PC-3 (cell line): ENCODE measurements around the gene OPHN1. TPM values are rescaled to one million over a fixed set of nuclear protein-coding genes. Genes with fewer than 3 reads are reported as not detected.

Experiments
- ATAC-seq: fragments of 200-7000 bp; cut with Tn5 transposase; 2 replicates; pipeline ENCODE4 v1.9.1; 2020; ENCODE audit warnings: mild to moderate bottlenecking, moderate library complexity
- BruUV-seq: library from RNA; stranded (reverse); fragments of 400-500 nt; replicated peaks from 2 replicates; lab custom pipeline; 2021; lab: Mats Ljungman, UMichigan
- CTCF ChIA-PET: fragments of 300-600 bp; sonication (Branson Sonifier 250); formaldehyde crosslinking; loops from one replicate; lab custom pipeline; 2022; ENCODE audit warnings: antibody characterized with exemption; lab: Charles Lee
- POLR2A ChIA-PET: fragments of 300-600 bp; sonication (Branson Sonifier 250); formaldehyde crosslinking; loops from one replicate; lab custom pipeline; 2022; ENCODE audit warnings: antibody characterized with exemption; ENCODE audit not compliant: unreplicated experiment; lab: Charles Lee
- DNase-seq: peaks from one replicate; pipeline ENCODE4 v3.0.0-alpha.2; 2015
- H2AFZ ChIP-seq: fragments of 300-600 bp; sonication (generic); 2 replicates; pipeline ENCODE4 v1.6.0; 2016; ENCODE audit warnings: antibody characterized with exemption, low read length
- H3F3A ChIP-seq: fragments of 300-600 bp; sonication (generic); one replicate; pipeline ENCODE4 v1.6.0; 2017; ENCODE audit warnings: antibody characterized with exemption, low read length, control low read depth, mild to moderate bottlenecking; ENCODE audit not compliant: unreplicated experiment
- H3K27ac ChIP-seq: fragments of 300-600 bp; sonication (generic); 2 replicates; pipeline ENCODE4 v1.5.1; 2016; ENCODE audit warnings: mild to moderate bottlenecking, low read length
- H3K27me3 ChIP-seq: fragments of 300-600 bp; sonication (generic); 2 replicates; pipeline ENCODE4 v1.6.1; 2016; ENCODE audit warnings: low read length, mixed read lengths
- H3K36me3 ChIP-seq: fragments of 300-600 bp; sonication (generic); 2 replicates; pipeline ENCODE4 v1.6.1; 2016; ENCODE audit warnings: low read depth, mixed run types, low read length, mixed read lengths
- H3K4me1 ChIP-seq: fragments of 300-600 bp; sonication (generic); 2 replicates; pipeline ENCODE4 v1.5.1; 2016; ENCODE audit warnings: low read length; ENCODE audit not compliant: insufficient read depth
- H3K4me2 ChIP-seq: fragments of 300-600 bp; sonication (generic); 2 replicates; pipeline ENCODE4 v1.6.0; 2016; ENCODE audit warnings: low read length
- H3K4me3 ChIP-seq: fragments of 300-600 bp; sonication (generic); 2 replicates; pipeline ENCODE4 v1.5.1; 2016; ENCODE audit warnings: mild to moderate bottlenecking, low read length, mixed read lengths
- H3K79me2 ChIP-seq: fragments of 300-600 bp; sonication (generic); 2 replicates; pipeline ENCODE4 v1.6.1; 2017; ENCODE audit warnings: low read length, mixed read lengths
- H3K9ac ChIP-seq: fragments of 300-600 bp; sonication (generic); 2 replicates; pipeline ENCODE4 v1.6.0; 2016; ENCODE audit warnings: mild to moderate bottlenecking, low read length
- H3K9me2 ChIP-seq: fragments of 300-600 bp; sonication (generic); replicated peaks from 2 replicates; pipeline ENCODE4 v1.6.1; 2016; ENCODE audit warnings: mixed run types, low read length, mixed read lengths
- H3K9me3 ChIP-seq: fragments of 300-600 bp; sonication (generic); 2 replicates; pipeline ENCODE4 v1.6.1; 2016; ENCODE audit warnings: low read length, mixed read lengths
- H4K20me1 ChIP-seq: fragments of 300-600 bp; sonication (generic); 2 replicates; pipeline ENCODE4 v1.6.1; 2016; ENCODE audit warnings: low read length, mixed read lengths
- CTCF ChIP-seq: fragments of 300-600 bp; sonication (generic); conservative IDR thresholded peaks from 2 replicates; pipeline ENCODE4 v1.5.1; 2017; ENCODE audit warnings: antibody characterized with exemption, low read depth, mild to moderate bottlenecking, low read length
- EZH2 ChIP-seq: fragments of 300-600 bp; sonication (generic); IDR thresholded peaks from one replicate; pipeline ENCODE4 v1.6.1; 2017; ENCODE audit warnings: antibody characterized with exemption, mild to moderate bottlenecking, low read length; ENCODE audit not compliant: unreplicated experiment
- EZH2phosphoT487 ChIP-seq: fragments of 300-600 bp; sonication (generic); IDR thresholded peaks from 2 replicates; pipeline ENCODE4 v1.6.1; 2018; ENCODE audit warnings: mild to moderate bottlenecking, antibody characterized with exemption, low read length, borderline replicate concordance
- intact Hi-C: fragments of 100-400 bp; cut with micrococcal nuclease; formaldehyde crosslinking; loops from 2 replicates; pipeline ENCODE4 v1.9.0; 2023
- total RNA-seq: library from RNA; depleted of rRNA; stranded (reverse); fragments of >200 nt; gene quantifications from 2 replicates; pipeline ENCODE4 v1.2.3, GENCODE V29; 2014

Gene OPHN1
- total RNA-seq, 1 experiment from 2014 or later = 6.0 TPM

- Histone ChIP-seq H3K4me3 (no peak overlapping the region), H3K36me3 (no peaks in the 10 kb centered on the region), H3K4me1 (peaks cover 8% of the 10 kb centered on the region), H3K9me2 (no peaks in the 10 kb centered on the region), H3K9me3 (no peaks in the 10 kb centered on the region), H3K27me3 (no peaks in the 10 kb centered on the region), H3F3A (no peaks in the 10 kb centered on the region), H3K79me2 (no peaks in the 10 kb centered on the region), H2AFZ (no peak overlapping the region), H3K27ac (no peak overlapping the region), H4K20me1 (no peaks in the 10 kb centered on the region), H3K9ac (no peak overlapping the region), H3K4me2 (no peak overlapping the region)
- DNase-seq (no peak), ATAC-seq (no peak)
- ChIA-PET CTCF (no interaction called here), POLR2A (no interaction called here)
- BruUV-seq = no TSS peak
- TF ChIP-seq EZH2phosphoT487 (no peak), EZH2 (no peak), CTCF (no peak)
- intact Hi-C loops = loop anchor here (5.0 kb wide), 2 partner anchors 282 to 627 kb away; no protein-coding TSS in a partner anchor
Measured at GRCh38 chrX:68180579-68180978, 252.7 kb downstream of the OPHN1 start.

GRCh38 chrX:68179355-68179754 is 253.9 kb downstream of the OPHN1 start:
- TF ChIP-seq EZH2 = no peak
- TF ChIP-seq CTCF = no peak
- no peak for TF ChIP-seq EZH2phosphoT487
- H3K4me1 ChIP-seq = no peaks in the 10 kb centered on the region
- H3K9me2 ChIP-seq = no peaks in the 10 kb centered on the region
- H4K20me1 ChIP-seq = no peaks in the 10 kb centered on the region
- H3K79me2 ChIP-seq = no peaks in the 10 kb centered on the region
- H3K9ac ChIP-seq = no peak overlapping the region
- intact Hi-C loops = no loop called here
- no peak overlapping the region for H3K4me3 ChIP-seq
- no peaks in the 10 kb centered on the region for H3K9me3 ChIP-seq
- no TSS peak for BruUV-seq
- no peak overlapping the region for H2AFZ ChIP-seq
- CTCF ChIA-PET = no interaction called here
- no peaks in the 10 kb centered on the region for H3K36me3 ChIP-seq
- no peaks in the 10 kb centered on the region for H3F3A ChIP-seq
- POLR2A ChIA-PET = no interaction called here
- H3K4me2 ChIP-seq = no peak overlapping the region
- H3K27ac ChIP-seq = no peak overlapping the region
- ATAC-seq (no peak), DNase-seq (no peak)
- no peaks in the 10 kb centered on the region for H3K27me3 ChIP-seq

- ChIA-PET POLR2A (no interaction called here), CTCF (no interaction called here)
- peak; percentile 36 for DNase-seq
- Histone ChIP-seq H3K4me3 (no peak overlapping the region), H3K27me3 (no peaks in the 10 kb centered on the region), H3K4me1 (no peaks in the 10 kb centered on the region), H2AFZ (no peak overlapping the region), H3K79me2 (no peaks in the 10 kb centered on the region), H3F3A (no peaks in the 10 kb centered on the region), H4K20me1 (no peaks in the 10 kb centered on the region), H3K9me2 (no peaks in the 10 kb centered on the region), H3K4me2 (no peak overlapping the region), H3K27ac (no peak overlapping the region), H3K9me3 (no peaks in the 10 kb centered on the region), H3K9ac (no peak overlapping the region), H3K36me3 (no peaks in the 10 kb centered on the region)
- BruUV-seq = no TSS peak
- TF ChIP-seq EZH2 = no peak
- TF ChIP-seq EZH2phosphoT487 = no peak
- TF ChIP-seq CTCF = no peak
- ATAC-seq = no peak
- intact Hi-C loops = no loop called here
Measured at GRCh38 chrX:68177542-68177941, 255.8 kb downstream of the OPHN1 start.
